Left ventricle myocardium inferior (tissue), 1 donor: Measurements from ENCODE around the gene CDH1. TPM values are rescaled to one million over a fixed set of nuclear protein-coding genes. Genes with fewer than 3 reads are reported as not detected.
"Not testable (repeated sequence)": the region's sequence is repeated elsewhere in the genome, so short reads cannot be mapped to it uniquely, and the experiment has no call there.

ENCODE experiments used
- DNase-seq: peaks from one replicate; pipeline ENCODE4 v3.0.0-alpha.2; 2020
- H3K27ac ChIP-seq: fragments of 200-600 bp; replicated peaks from 2 replicates; pipeline ENCODE4 v1.8.0; 2021
- H3K27me3 ChIP-seq: fragments of 200-600 bp; 2 replicates; pipeline ENCODE4 v1.8.0; 2021; ENCODE audit warnings: low read depth
- H3K36me3 ChIP-seq: fragments of 200-600 bp; 2 replicates; pipeline ENCODE4 v1.8.0; 2021
- H3K4me1 ChIP-seq: fragments of 200-600 bp; 2 replicates; pipeline ENCODE4 v1.8.0; 2021
- H3K4me3 ChIP-seq: fragments of 200-600 bp; 2 replicates; pipeline ENCODE4 v1.8.0; 2021; ENCODE audit warnings: mild to moderate bottlenecking, moderate library complexity
- H3K9me3 ChIP-seq: fragments of 200-600 bp; replicated peaks from 2 replicates; pipeline ENCODE4 v1.8.0; 2021
- CTCF ChIP-seq: fragments of 200-600 bp; IDR thresholded peaks from 2 replicates; pipeline ENCODE4 v1.8.0; 2021; ENCODE audit warnings: antibody characterized with exemption, mild to moderate bottlenecking, borderline replicate concordance
- intact Hi-C: fragments of 100-400 bp; cut with micrococcal nuclease; formaldehyde crosslinking; loops from one replicate; pipeline ENCODE4 v1.11.0; 2022
- total RNA-seq: library from RNA; stranded (reverse); fragmentation: NEBNext Ultra II Directional; extraction: Animal tissue kit (Norgen Biotek cat#: 25700); gene quantifications from one replicate; pipeline ENCODE4 v1.2.1, GENCODE V29; 2021
- donor health status: DM: no; HTN: yes; CAD: no; lungs with severe emphysema.

Gene CDH1
- total RNA-seq, 1 donor from 2014 or later = 0.11 TPM

GRCh38 chr16:68711421-68712139 lies 25.5 kb upstream of the CDH1 start:
- no peak for TF ChIP-seq CTCF
- Histone ChIP-seq H3K9me3 (no peaks in the 10 kb centered on the region), H3K27ac (no peak overlapping the region), H3K4me1 (no peaks in the 10 kb centered on the region), H3K27me3 (peaks cover 44% of the 10 kb centered on the region), H3K4me3 (no peak overlapping the region), H3K36me3 (no peaks in the 10 kb centered on the region)
- intact Hi-C loops = no loop called here
- DNase-seq = peak; percentile 21

GRCh38 chr16:68713361-68713760 lies 23.7 kb upstream of the CDH1 start:
- intact Hi-C loops = no loop called here
- no peak overlapping the region for H3K4me3 ChIP-seq
- no peak overlapping the region for H3K27ac ChIP-seq
- H3K36me3 ChIP-seq = no peaks in the 10 kb centered on the region
- peaks cover 16% of the 10 kb centered on the region for H3K9me3 ChIP-seq
- DNase-seq = no peak
- H3K27me3 ChIP-seq = peaks cover 44% of the 10 kb centered on the region
- no peaks in the 10 kb centered on the region for H3K4me1 ChIP-seq
- TF ChIP-seq CTCF = no peak

GRCh38 chr16:68715471-68715870 lies 21.6 kb upstream of the CDH1 start:
- Histone ChIP-seq H3K4me3 (no peak overlapping the region), H3K36me3 (no peaks in the 10 kb centered on the region), H3K27ac (no peak overlapping the region), H3K4me1 (no peaks in the 10 kb centered on the region), H3K27me3 (peaks cover 25% of the 10 kb centered on the region), H3K9me3 (peaks cover 16% of the 10 kb centered on the region)
- intact Hi-C loops = no loop called here
- TF ChIP-seq CTCF = no peak
- no peak for DNase-seq

- H3K27me3 ChIP-seq = peaks cover 17% of the 10 kb centered on the region
- H3K27ac ChIP-seq, H3K4me1 ChIP-seq, H3K36me3 ChIP-seq, intact Hi-C loops, H3K4me3 ChIP-seq, DNase-seq: not testable (repeated sequence)
- H3K9me3 ChIP-seq = peaks cover 16% of the 10 kb centered on the region
Observed at GRCh38 chr16:68716516-68716915, 20.6 kb upstream of the CDH1 start.

GRCh38 chr16:68717684-68718083 lies 19.4 kb upstream of the CDH1 start:
- H3K4me3 ChIP-seq = no peak overlapping the region
- intact Hi-C loops = no loop called here
- H3K4me1 ChIP-seq = no peaks in the 10 kb centered on the region
- no peaks in the 10 kb centered on the region for H3K36me3 ChIP-seq
- DNase-seq = no peak
- no peak overlapping the region for H3K27ac ChIP-seq
- peaks cover 6% of the 10 kb centered on the region for H3K27me3 ChIP-seq
- TF ChIP-seq CTCF = no peak
- peaks cover 16% of the 10 kb centered on the region for H3K9me3 ChIP-seq

- no peak for TF ChIP-seq CTCF
- Histone ChIP-seq H3K27me3 (peaks cover under 1% of the 10 kb centered on the region), H3K4me1 (no peaks in the 10 kb centered on the region), H3K27ac (no peak overlapping the region), H3K36me3 (no peaks in the 10 kb centered on the region), H3K4me3 (no peak overlapping the region), H3K9me3 (peaks cover 16% of the 10 kb centered on the region)
- no peak for DNase-seq
- intact Hi-C loops = no loop called here
Observed at GRCh38 chr16:68718590-68718989, 18.5 kb upstream of the CDH1 start.
